Panc1 (cell line): ENCODE measurements around the gene PTGFRN. TPM values are rescaled to one million over a fixed set of nuclear protein-coding genes. Genes with fewer than 3 reads are reported as not detected.
"Not testable (repeated sequence)": the region's sequence is repeated elsewhere in the genome, so short reads cannot be mapped to it uniquely, and the experiment has no call there.

Experiments
- ATAC-seq: fragments of 200-7000 bp; cut with Tn5 transposase; 2 replicates; pipeline ENCODE4 v1.9.1; 2020; ENCODE audit warnings: mild to moderate bottlenecking, moderate library complexity
- Bru-seq: library from RNA; stranded (reverse); fragments of 400-500 nt; gene quantifications from one replicate; lab custom pipeline; 2021; lab: Mats Ljungman, UMichigan
- BruChase-seq, 2 experiments: library from RNA; stranded (reverse); fragments of 400-500 nt; gene quantifications; one replicate each; lab custom pipeline; 2021; lab: Mats Ljungman, UMichigan
- BruUV-seq: library from RNA; stranded (reverse); fragments of 400-500 nt; replicated peaks from 2 replicates; lab custom pipeline; 2021; lab: Mats Ljungman, UMichigan
- CTCF ChIA-PET: fragments of 300-600 bp; sonication (Branson Sonifier 250); formaldehyde crosslinking; loops from one replicate; lab custom pipeline; 2022; ENCODE audit warnings: antibody characterized with exemption; lab: Charles Lee
- POLR2A ChIA-PET: fragments of 300-600 bp; sonication (Branson Sonifier 250); formaldehyde crosslinking; loops from one replicate; lab custom pipeline; 2022; ENCODE audit warnings: antibody characterized with exemption; lab: Charles Lee
- DNase-seq: peaks from one replicate; pipeline ENCODE4 v3.0.0-alpha.2; 2010; ENCODE audit warnings: low read depth, low spot score
- H3K27ac ChIP-seq: 2 replicates; pipeline ENCODE4 v1.5.1; 2011; ENCODE audit warnings: mild to moderate bottlenecking, low read length, inconsistent platforms
- H3K27me3 ChIP-seq: fragments of 200-500 bp; sonication (Bioruptor generic); 2 replicates; pipeline ENCODE4 v1.6.0; 2014; ENCODE audit warnings: low read length, inconsistent platforms; ENCODE audit not compliant: control insufficient read depth, insufficient read depth
- H3K36me3 ChIP-seq: fragments of 200-500 bp; sonication (Bioruptor generic); 2 replicates; pipeline ENCODE4 v1.5.1; 2014; ENCODE audit warnings: inconsistent platforms, mild to moderate bottlenecking, low read length, moderate library complexity; ENCODE audit not compliant: control insufficient read depth, insufficient read depth
- H3K4me1 ChIP-seq: 2 replicates; pipeline ENCODE4 v1.5.1; 2011; ENCODE audit warnings: inconsistent platforms, mild to moderate bottlenecking, low read length, moderate library complexity; ENCODE audit not compliant: control insufficient read depth, insufficient read depth
- H3K4me3 ChIP-seq, 2 experiments: 2 replicates each; pipeline ENCODE4 v1.5.1; 2011 to 2012; ENCODE audit warnings: low read depth in 2 of 2, low read length in 2 of 2, mild to moderate bottlenecking in 2 of 2, inconsistent platforms in 1 of 2, moderate library complexity in 1 of 2
- H3K9me3 ChIP-seq: fragments of 200-500 bp; sonication (Bioruptor generic); 2 replicates; pipeline ENCODE4 v1.5.1; 2014; ENCODE audit warnings: low read depth, mild to moderate bottlenecking, inconsistent platforms, low read length, moderate library complexity; ENCODE audit not compliant: control insufficient read depth, insufficient read depth
- CTCF ChIP-seq: fragments of 450-650 bp; IDR thresholded peaks from 2 replicates; pipeline ENCODE4 v1.5.1; 2017; ENCODE audit warnings: mild to moderate bottlenecking
- POLR2AphosphoS5 ChIP-seq: IDR thresholded peaks from 2 replicates; pipeline ENCODE4 v1.6.1; 2012; ENCODE audit warnings: mild to moderate bottlenecking, low read depth, low read length, moderate library complexity
- REST ChIP-seq, 2 experiments: IDR thresholded peaks; 2 replicates each; pipeline ENCODE4 v1.6.1; 2011 to 2012; ENCODE audit warnings: low read depth in 2 of 2, control low read depth in 1 of 2, low read length in 1 of 2, mild to moderate bottlenecking in 1 of 2, moderate library complexity in 1 of 2; ENCODE audit not compliant: insufficient read depth in 1 of 2
- SIN3A ChIP-seq: IDR thresholded peaks from 2 replicates; pipeline ENCODE4 v1.6.1; 2012; ENCODE audit warnings: low read depth, mild to moderate bottlenecking, low read length, moderate library complexity, borderline replicate concordance; ENCODE audit not compliant: insufficient read depth
- TCF7L2 ChIP-seq: IDR thresholded peaks from 2 replicates; pipeline ENCODE4 v1.6.1; 2011; ENCODE audit warnings: mild to moderate bottlenecking, low read depth, low read length, inconsistent platforms
- in situ Hi-C: cut with HindIII; loops from 2 replicates; pipeline ENCODE4 v1.10.0; 2016; ENCODE audit warnings: low sequenced_read_pairs, low pct_unique_long_range_greater_than_20kb
- intact Hi-C: fragments of 100-400 bp; cut with micrococcal nuclease; formaldehyde crosslinking; loops from one replicate; pipeline ENCODE4 v1.10.0; 2022; ENCODE audit not compliant: unreplicated experiment
- long read RNA-seq: library from polyadenylated mRNA; unstranded; transcript quantifications from one replicate; pipeline ENCODE4 v2.0.0, GENCODE V29; 2021; ENCODE audit not compliant: unreplicated experiment
- polyA plus RNA-seq: library from polyadenylated mRNA; unstranded; fragments of >200 nt; gene quantifications from one replicate; pipeline ENCODE4 v1.2.1, GENCODE V29; 2012; ENCODE audit warnings: missing spikeins; ENCODE audit not compliant: insufficient read length
- total RNA-seq: library from RNA; stranded (reverse); gene quantifications from one replicate; pipeline ENCODE4 v1.2.1, GENCODE V29; 2021; ENCODE audit not compliant: unreplicated experiment

The PTGFRN gene
- 5.2 TPM for total RNA-seq
- 3.5 TPM for polyA plus RNA-seq
- Bru-seq, nascent RNA, result percentile 34 among the genes with signal in this experiment
- BruChase-seq, experiment 1, labeled RNA remaining after a 2-hour chase, result percentile 32 among the genes with signal in this experiment
- BruChase-seq, experiment 2, labeled RNA remaining after a 6-hour chase, result percentile 40 among the genes with signal in this experiment
- long read RNA-seq, full-length matches to known transcripts, result 1 of 6 reads
- long read RNA-seq, partial matches to known transcripts, result 1 of 6 reads
- long read RNA-seq, other reads (novel, unspliced or antisense), result 4 of 6 reads

- Histone ChIP-seq H3K4me3 (peak within 1 kb of the TSS; percentile 35 to 43), H3K27me3 (peaks cover 2% of the 10 kb centered on the region; the same call in 1 of the 2 replicates), H3K4me1 (no peaks in the 10 kb centered on the region), H3K36me3 (no peaks in the 10 kb centered on the region; the same call in 1 of the 2 replicates), H3K9me3 (no peaks in the 10 kb centered on the region), H3K27ac (no peak within 1 kb of the TSS)
- no TSS peak for BruUV-seq
- ATAC-seq (peak; percentile 83), DNase-seq (no peak)
- in situ Hi-C loops, result no loop called here
- no peak for TF ChIP-seq REST (IDR thresholded peaks at IDR 0.05; ENCODE audit: insufficient read depth in 1 of 2, low read depth in 2 of 2, low read length in 1 of 2)
- TF ChIP-seq TCF7L2, result no peak
- TF ChIP-seq SIN3A, result no peak
- TF ChIP-seq POLR2AphosphoS5, result no peak
- TF ChIP-seq CTCF, result no peak
- CTCF ChIA-PET, result no interaction called here
- POLR2A ChIA-PET, result no interaction called here
- intact Hi-C loops, result no loop called here
Observed at GRCh38 chr1:116909512-116910378, at the start of gene PTGFRN. Gene PTGFRN (plus strand): TSS chr1:116909916. CDS start chr1:116910204, 288 bp downstream.

GRCh38 chr1:116860167-116860566 lies 49.5 kb upstream of the PTGFRN start:
- H3K4me3 ChIP-seq, H3K27ac ChIP-seq, BruUV-seq, DNase-seq, H3K27me3 ChIP-seq, H3K9me3 ChIP-seq, CTCF ChIA-PET, ATAC-seq, in situ Hi-C loops, POLR2A ChIA-PET, H3K36me3 ChIP-seq, H3K4me1 ChIP-seq, intact Hi-C loops: not testable (repeated sequence)
